ENCODE data around the gene PLD3.

The PLD3 gene

GRCh38 chr19:40356681-40357595 lies 8.4 kb downstream of the PLD3 start:
- Histone ChIP-seq H3K4me3 (ENCODE audit: low read depth, low read length) (no peak overlapping the region), H3K27me3 (no peaks in the 10 kb centered on the region), H3K4me1 (no peaks in the 10 kb centered on the region), H3K9me3 (no peaks in the 10 kb centered on the region), H3K36me3 (no peaks in the 10 kb centered on the region)
- no peak for TF ChIP-seq CTCF (IDR thresholded peaks at IDR 0.05; ENCODE audit: low read depth, low read length)
- no peak for DNase-seq

DNA sequence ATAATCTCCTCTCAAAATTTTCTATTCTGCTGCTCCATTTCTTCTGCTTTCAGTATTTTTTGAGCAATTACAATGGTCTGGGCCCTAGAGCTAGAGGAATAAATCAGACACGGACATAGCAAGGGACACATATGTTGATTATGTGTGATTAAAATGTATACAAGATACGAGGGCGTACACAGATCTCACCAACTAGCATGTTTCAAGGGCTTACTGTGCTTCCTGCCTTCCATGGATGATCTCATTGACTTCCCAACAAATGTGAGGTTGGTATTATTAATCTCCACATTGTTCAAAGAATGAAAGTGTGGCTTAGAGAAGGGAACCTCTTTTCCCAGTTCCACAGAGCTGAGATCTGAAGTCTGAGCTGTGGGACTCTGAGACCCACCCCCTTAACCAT lies 9.1 kb downstream of the PLD3 start:
- DNase-seq: no peak
- TF ChIP-seq CTCF (IDR thresholded peaks at IDR 0.05; ENCODE audit: low read depth, low read length): no peak
- Histone ChIP-seq H3K4me1 (no peaks in the 10 kb centered on the region), H3K4me3 (ENCODE audit: low read depth, low read length) (no peak overlapping the region), H3K9me3 (no peaks in the 10 kb centered on the region), H3K36me3 (no peaks in the 10 kb centered on the region), H3K27me3 (no peaks in the 10 kb centered on the region)

DNA sequence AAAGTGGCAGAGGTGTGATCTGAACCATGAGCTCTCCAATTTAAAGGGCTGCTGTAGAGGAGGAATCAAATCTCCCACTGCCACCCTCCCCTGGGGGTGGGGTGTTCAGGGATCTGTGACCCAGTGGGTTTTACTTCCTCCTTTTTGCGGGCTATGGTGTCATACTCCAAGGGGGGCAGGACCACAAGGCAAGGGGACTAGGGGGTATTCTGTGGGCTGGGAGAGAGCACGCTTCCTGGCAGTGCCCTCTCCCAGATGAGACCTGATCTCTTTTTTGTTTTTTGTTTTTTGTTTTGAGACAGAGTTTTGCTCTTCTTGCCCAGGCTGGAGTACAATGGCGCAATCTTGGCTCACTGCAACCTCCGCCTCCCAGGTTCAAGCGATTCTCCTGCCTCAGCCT lies 10.3 kb downstream of the PLD3 start:
- no peaks in the 10 kb centered on the region for H3K4me1 ChIP-seq
- no peaks in the 10 kb centered on the region for H3K27me3 ChIP-seq
- H3K9me3 ChIP-seq: no peaks in the 10 kb centered on the region
- TF ChIP-seq CTCF (IDR thresholded peaks at IDR 0.05; ENCODE audit: low read depth, low read length): no peak
- H3K36me3 ChIP-seq: no peaks in the 10 kb centered on the region
- no peak for DNase-seq
- H3K4me3 ChIP-seq (ENCODE audit: low read depth, low read length): no peak overlapping the region

- Histone ChIP-seq H3K4me1 (no peaks in the 10 kb centered on the region), H3K4me3 (ENCODE audit: low read depth, low read length) (no peak overlapping the region), H3K27me3 (no peaks in the 10 kb centered on the region), H3K36me3 (no peaks in the 10 kb centered on the region), H3K9me3 (no peaks in the 10 kb centered on the region)
- no peak for DNase-seq
- TF ChIP-seq CTCF (IDR thresholded peaks at IDR 0.05; ENCODE audit: low read depth, low read length): no peak
Observed at GRCh38 chr19:40360020-40360707, 11.7 kb downstream of the PLD3 start.

DNA sequence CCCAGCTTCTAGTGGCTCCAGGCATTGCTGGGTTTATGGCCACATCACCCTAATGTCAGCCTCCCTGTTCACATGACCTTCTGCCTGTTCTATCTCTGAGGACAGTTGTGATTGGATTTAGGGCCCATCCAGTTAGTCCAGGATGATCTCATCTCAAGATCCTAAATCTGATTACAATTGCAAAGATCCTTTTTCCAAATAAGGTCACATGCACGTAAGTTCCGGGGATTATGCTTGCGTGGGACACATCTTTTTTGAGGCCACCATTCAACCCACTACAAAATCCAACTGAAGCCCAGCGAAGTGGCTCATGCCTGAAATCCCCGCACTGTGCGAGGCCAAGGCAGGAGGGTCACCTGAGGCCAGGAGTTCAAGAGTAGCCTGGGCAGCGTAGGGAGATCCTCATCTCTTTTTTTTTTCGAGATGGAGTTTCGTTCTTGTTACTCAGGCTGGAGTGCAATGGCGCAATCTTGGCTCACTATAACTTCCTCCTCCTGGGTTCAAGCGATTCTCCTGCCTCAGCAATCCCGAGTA lies 12.3 kb downstream of the PLD3 start:
- H3K4me3 ChIP-seq (ENCODE audit: low read depth, low read length): no peak overlapping the region
- no peaks in the 10 kb centered on the region for H3K36me3 ChIP-seq
- no peaks in the 10 kb centered on the region for H3K4me1 ChIP-seq
- no peak for TF ChIP-seq CTCF (IDR thresholded peaks at IDR 0.05; ENCODE audit: low read depth, low read length)
- no peaks in the 10 kb centered on the region for H3K27me3 ChIP-seq
- DNase-seq: no peak
- no peaks in the 10 kb centered on the region for H3K9me3 ChIP-seq

Measured in BE2C (cell line).